Subcutaneous adipose tissue (tissue), 4 donors: ENCODE results near the gene NRIP1. TPM values are rescaled to one million over a fixed set of nuclear protein-coding genes. Genes with fewer than 3 reads are reported as not detected.

Experiments
- total RNA-seq, 4 donors: library from RNA; depleted of rRNA; stranded (reverse); fragments of >200 nt; gene quantifications; one replicate each; pipeline ENCODE4 v1.1.0, GENCODE V29; 2016
- TF ChIP-seq, protein P1 (sequence below): fragments of 450-650 bp; IDR thresholded peaks from one replicate; pipeline ENCODE4 v1.5.1; 2016; ENCODE audit warnings: low read depth, mild to moderate bottlenecking, control low read depth, antibody characterized with exemption, moderate library complexity

The NRIP1 gene
- total RNA-seq, 4 donors from 2014 or later = 88.4 to 137 (median 118) TPM

DNA sequence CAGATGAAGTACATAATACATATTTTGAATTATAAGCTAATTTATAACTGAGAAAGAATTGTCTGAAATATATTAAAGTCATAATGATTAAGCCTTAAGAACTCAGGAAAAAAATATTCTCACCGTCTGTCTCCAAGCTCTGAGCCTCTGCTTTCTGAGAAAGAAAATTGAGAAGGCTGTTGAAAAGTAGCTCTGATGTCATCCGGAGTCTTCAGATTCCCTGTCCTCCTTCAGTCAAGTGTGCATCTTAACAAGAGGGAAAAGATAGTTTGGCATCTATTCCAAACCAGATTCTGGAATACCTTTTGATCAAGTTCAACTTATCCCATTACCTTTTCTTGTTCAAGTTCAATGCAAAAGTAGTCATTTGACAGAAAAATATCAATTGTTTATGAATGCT, 50.6 kb downstream of the NRIP1 start:
- TF ChIP-seq, protein P1, sequence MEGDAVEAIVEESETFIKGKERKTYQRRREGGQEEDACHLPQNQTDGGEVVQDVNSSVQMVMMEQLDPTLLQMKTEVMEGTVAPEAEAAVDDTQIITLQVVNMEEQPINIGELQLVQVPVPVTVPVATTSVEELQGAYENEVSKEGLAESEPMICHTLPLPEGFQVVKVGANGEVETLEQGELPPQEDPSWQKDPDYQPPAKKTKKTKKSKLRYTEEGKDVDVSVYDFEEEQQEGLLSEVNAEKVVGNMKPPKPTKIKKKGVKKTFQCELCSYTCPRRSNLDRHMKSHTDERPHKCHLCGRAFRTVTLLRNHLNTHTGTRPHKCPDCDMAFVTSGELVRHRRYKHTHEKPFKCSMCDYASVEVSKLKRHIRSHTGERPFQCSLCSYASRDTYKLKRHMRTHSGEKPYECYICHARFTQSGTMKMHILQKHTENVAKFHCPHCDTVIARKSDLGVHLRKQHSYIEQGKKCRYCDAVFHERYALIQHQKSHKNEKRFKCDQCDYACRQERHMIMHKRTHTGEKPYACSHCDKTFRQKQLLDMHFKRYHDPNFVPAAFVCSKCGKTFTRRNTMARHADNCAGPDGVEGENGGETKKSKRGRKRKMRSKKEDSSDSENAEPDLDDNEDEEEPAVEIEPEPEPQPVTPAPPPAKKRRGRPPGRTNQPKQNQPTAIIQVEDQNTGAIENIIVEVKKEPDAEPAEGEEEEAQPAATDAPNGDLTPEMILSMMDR = no peak

DNA sequence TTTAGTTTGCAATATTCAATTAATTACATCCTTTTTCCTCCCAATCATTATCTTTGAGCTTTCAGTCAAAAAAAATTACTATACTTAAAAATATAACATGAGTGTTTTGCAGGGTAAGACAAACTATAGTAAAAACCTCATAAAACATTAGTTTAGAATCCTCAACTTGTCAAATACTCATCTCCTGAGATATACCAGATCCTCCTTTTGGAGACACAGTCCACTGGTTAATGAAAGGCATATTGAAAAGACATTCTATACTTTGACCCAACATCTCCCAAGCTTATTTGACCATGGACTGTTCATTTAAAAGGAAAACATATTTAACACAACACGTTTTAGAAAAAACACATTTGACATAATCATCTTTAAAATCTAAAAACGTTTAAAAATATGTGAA, 52.8 kb downstream of the NRIP1 start:
- TF ChIP-seq, protein P1 = no peak

DNA sequence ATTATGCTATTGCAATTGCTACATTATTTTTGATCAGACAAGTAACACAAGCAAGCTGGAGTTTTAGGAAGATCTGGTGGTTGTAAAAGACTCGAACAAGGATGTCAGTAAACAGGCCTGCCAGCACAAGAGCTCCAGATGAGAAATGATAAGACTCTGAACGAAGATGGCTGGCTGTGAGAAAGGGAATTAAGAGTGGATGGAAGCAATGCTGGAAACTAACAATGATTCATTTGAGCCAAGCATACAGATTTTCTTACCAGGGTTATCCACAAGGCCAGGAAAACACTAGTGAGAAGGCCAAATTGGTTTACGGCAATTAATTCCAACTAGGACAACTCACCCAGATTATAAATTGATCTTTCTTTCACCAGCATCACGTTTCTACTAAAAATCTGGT, 54.2 kb downstream of the NRIP1 start:
- TF ChIP-seq, protein P1 = no peak

DNA sequence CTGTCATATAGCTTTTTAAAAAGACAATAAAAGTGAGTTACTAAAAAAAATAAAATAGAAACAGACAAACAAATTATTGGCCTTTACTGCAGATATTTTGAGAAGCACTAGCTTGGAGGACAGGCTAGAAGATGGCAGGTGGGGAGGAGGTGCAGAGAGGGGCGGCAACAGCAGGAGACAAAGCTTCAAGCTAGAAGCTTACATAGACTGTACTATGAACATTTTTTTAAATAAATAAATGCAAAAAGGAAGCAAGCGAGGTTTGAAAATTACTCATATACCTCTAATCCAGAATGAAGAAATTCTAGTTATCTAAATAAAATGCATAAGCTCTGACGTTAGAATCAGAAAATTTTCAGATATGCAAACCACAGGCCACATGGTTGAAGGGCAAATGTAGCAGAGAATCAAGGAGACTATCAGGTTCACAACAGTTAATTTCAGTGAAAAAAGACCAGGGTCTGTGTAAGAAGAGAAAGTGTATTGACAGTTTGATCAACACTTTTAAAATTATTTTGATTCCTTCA, 54.9 kb downstream of the NRIP1 start:
- TF ChIP-seq, protein P1 = no peak

DNA sequence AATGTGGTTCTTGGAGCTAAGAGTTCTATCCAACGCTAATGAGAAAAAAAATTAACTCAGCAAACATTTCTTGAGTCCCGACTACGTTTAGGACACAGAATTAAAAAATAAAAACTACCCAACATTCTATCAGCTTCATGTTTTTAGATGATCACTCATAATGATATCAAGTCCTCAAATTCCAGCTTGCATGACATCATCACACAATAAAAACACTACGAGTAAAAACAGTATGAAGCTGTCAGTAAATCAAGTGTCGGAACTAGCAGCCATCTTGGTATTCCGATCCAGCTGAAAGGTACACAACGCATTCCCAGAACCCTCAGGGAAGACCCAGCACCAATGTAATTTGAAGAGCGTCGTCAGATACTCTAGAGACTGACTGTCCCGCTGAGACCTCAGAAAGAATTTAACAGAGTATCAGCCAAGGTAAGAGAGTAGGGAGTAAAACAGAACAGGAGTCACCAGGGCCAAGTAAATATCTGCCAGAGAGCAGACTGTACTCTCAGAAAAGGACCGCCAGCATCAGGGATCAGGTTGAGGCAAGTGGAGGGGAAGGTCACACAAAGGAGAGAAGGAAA, 57.0 kb downstream of the NRIP1 start:
- TF ChIP-seq, protein P1 = no peak

DNA sequence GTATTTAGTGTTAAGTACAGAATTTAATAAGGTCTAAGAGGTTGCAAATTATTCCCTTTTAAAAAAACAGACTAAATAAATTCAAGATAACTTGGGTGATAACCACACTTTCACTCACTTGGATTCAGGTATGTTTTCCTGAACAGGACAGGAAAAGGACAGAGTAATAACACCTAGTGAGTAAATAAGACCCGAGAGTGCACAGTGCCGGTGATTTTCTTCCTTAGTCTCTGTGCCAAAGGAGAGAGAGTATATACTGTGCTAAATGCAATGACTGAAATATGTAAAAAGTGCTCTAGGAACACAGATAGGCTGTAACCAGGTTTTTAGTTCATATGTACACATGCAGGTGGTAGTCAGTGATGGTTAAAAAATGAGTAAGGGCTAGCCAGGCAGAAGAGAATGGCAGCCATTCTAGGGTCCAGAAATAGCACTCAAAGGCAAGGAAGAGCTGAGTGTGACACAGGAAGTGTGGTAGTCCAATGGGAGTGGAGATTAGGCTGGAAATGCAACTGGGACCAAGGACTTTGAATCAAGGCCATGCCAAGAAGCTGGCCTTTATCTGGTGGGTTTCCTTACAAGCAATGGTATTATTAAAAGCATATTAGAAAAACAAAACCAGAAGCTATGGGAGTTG, 58.1 kb downstream of the NRIP1 start:
- TF ChIP-seq, protein P1 = no peak

DNA sequence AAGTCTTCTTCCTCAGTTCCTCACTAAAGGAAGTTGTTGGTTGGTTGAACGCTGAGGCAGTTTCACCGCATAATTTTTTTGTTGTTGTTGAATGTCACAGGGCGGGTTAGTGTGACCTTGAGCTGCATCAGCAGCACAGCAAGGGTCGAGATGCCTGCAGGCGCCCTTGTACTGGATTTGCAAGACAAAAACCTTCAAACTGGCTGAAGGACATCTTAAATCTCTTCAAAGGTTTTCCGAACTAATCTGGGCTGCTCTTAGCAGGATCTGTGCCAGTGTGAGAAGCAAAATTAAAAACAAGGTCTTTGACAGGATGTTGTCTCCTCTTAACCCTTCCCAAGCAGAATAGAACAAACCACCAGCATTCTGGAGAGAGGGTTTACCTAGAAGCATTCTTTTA, 59.4 kb downstream of the NRIP1 start:
- TF ChIP-seq, protein P1 = no peak
